ENCODE data around the gene PRDM16. TPM values are rescaled to one million over a fixed set of nuclear protein-coding genes. Genes with fewer than 3 reads are reported as not detected.
A peak's percentile ranks its signal among the peaks of the same experiment; 100 is the strongest.

PRDM16 gene
- polyA plus RNA-seq, 1 donor from 2014 or later, result 0.21 TPM

DNA sequence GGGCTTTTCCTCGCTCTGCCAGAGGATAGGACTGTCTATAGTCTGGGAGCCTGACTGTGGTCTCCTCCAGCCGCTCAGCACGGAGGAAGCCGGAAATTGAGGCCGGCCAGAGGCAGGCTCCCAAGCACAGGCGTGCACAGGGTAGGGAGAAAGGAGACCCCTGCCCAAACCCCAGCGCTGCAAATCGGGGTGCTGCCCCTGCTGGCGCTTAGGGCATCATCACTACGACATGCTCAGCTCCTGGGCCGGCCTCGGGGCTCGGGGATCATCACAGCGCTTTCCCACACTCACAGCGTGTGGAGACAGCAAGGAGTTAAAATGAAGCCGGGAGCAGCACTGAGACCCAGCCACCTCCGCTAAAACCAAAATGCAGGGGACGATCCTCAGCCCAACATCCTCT is 322.7 kb downstream of the PRDM16 start:
- Histone ChIP-seq H3K27me3 (ENCODE audit: insufficient read depth, low read depth, low read length) (peaks cover 20% of the 10 kb centered on the region), H3K4me2 (ENCODE audit: low read length) (no peak overlapping the region)

DNA sequence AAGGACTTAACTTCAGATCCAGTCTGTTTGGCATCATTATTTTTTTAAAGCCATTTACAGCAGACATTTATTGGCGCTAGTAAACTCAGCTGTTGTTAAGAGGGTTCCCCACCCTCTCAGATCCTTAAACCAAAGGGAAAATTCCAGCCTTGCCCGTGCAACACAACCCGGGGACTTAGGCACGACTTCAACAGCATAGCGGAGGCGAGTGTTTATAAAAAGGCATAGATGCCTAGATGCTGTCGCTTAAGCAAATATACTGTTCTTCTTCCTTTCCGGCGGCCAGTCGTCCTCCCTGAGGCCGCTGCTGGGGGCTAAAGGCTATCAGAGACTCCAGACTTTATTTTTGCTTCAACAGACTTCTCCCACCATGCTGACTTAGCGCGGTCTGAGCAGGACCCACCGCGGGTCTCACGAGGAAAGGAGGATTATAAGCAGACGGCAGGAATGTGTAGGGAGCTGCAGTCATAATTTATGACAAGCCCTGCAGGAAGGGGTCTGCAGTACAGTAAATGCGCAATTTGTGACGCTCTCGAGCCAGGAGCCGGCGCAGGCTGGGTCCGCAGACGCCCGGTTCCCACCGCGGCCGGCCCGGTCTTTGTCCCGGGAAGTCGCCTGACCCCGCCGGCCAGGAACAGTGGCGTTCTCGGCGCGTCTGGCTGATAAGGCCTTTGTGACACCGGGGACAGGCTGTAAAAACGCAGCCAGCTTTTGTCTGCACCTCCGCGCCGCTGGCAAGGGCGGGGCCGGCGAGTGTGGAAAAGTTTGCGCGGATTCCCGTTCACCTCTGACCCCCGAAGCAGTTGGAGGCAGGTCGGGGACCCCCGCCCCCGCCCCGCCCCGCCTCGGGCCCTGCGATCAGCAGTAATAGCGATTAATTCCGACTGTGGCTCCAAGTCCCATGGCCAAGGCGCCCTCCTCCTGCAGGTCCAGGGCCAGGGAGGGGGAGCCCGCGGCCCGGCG is 324.3 kb downstream of the PRDM16 start:
- H3K27me3 ChIP-seq (ENCODE audit: insufficient read depth, low read depth, low read length), result peaks cover 20% of the 10 kb centered on the region

More for the DNA sequence above, 322.7 kb downstream of the PRDM16 start:
- H4K20me1 ChIP-seq (ENCODE audit: insufficient read depth), result no peaks in the 10 kb centered on the region
- no peaks in the 10 kb centered on the region for H3K36me3 ChIP-seq (ENCODE audit: insufficient read depth, low read length)
- no peak overlapping the region for H2AFZ ChIP-seq (ENCODE audit: low read depth, low read length)
- H3K4me3 ChIP-seq (ENCODE audit: low read length), result no peak overlapping the region
- no peaks in the 10 kb centered on the region for H3K9me3 ChIP-seq (ENCODE audit: low read length)
- H3K9ac ChIP-seq (ENCODE audit: low read length), result no peak overlapping the region
- no peaks in the 10 kb centered on the region for H3K79me2 ChIP-seq (replicated peaks; ENCODE audit: insufficient read depth, low read length)
- H3K27ac ChIP-seq (ENCODE audit: low read length), result no peak overlapping the region
- TF ChIP-seq RAD21 (conservative IDR thresholded peaks at IDR 0.05), result peak; percentile 18
- no peak for TF ChIP-seq SMC3 (conservative IDR thresholded peaks at IDR 0.05; ENCODE audit: poor library complexity)
- H3K9me2 ChIP-seq (ENCODE audit: insufficient read depth, low read length), result no peaks in the 10 kb centered on the region
- no peaks in the 10 kb centered on the region for H3F3A ChIP-seq (ENCODE audit: insufficient read depth, low read length, poor library complexity, severe bottlenecking)

More for the DNA sequence above, 324.3 kb downstream of the PRDM16 start:
- H2AFZ ChIP-seq (ENCODE audit: low read depth, low read length), result no peak overlapping the region
- peak overlapping the region; percentile 36 for H3K9ac ChIP-seq (ENCODE audit: low read length)
- H3K4me3 ChIP-seq (ENCODE audit: low read length), result peak overlapping the region; percentile 56
- H3K9me2 ChIP-seq (ENCODE audit: insufficient read depth, low read length), result no peaks in the 10 kb centered on the region
- H4K20me1 ChIP-seq (ENCODE audit: insufficient read depth), result no peaks in the 10 kb centered on the region
- no peak overlapping the region for H3K4me2 ChIP-seq (ENCODE audit: low read length)
- no peak overlapping the region for H3K27ac ChIP-seq (ENCODE audit: low read length)
- no peaks in the 10 kb centered on the region for H3K79me2 ChIP-seq (replicated peaks; ENCODE audit: insufficient read depth, low read length)
- no peaks in the 10 kb centered on the region for H3K36me3 ChIP-seq (ENCODE audit: insufficient read depth, low read length)
- peak; percentile 29 for TF ChIP-seq SMC3 (conservative IDR thresholded peaks at IDR 0.05; ENCODE audit: poor library complexity)
- no peak for TF ChIP-seq CTCF (IDR thresholded peaks at IDR 0.05; ENCODE audit: poor library complexity, severe bottlenecking)
- peak; percentile 18 for TF ChIP-seq MXI1 (conservative IDR thresholded peaks at IDR 0.05; ENCODE audit: poor library complexity, severe bottlenecking)
- no peak for TF ChIP-seq REST (IDR thresholded peaks at IDR 0.05; ENCODE audit: borderline replicate concordance)
- no peak for TF ChIP-seq EP300 (conservative IDR thresholded peaks at IDR 0.05; ENCODE audit: poor library complexity, severe bottlenecking)
- no peak for TF ChIP-seq TAF1 (IDR thresholded peaks at IDR 0.05; ENCODE audit: low read depth)
- TF ChIP-seq RAD21 (conservative IDR thresholded peaks at IDR 0.05), result peak; percentile 33
- TF ChIP-seq EZH2 (IDR thresholded peaks at IDR 0.05; ENCODE audit: borderline replicate concordance, insufficient read depth, low read length, poor library complexity, severe bottlenecking), result no peak
- no peaks in the 10 kb centered on the region for H3K9me3 ChIP-seq (ENCODE audit: low read length)
- H3F3A ChIP-seq (ENCODE audit: insufficient read depth, low read length, poor library complexity, severe bottlenecking), result no peaks in the 10 kb centered on the region

Data from neural cell (in vitro differentiated cells).